KG1 (cell line): Measurements from ENCODE around the gene DLX2.
"Not testable (repeated sequence)": the region's sequence is repeated elsewhere in the genome, so short reads cannot be mapped to it uniquely, and the experiment has no call there.

Experiments used
- DNase-seq: peaks from one replicate; lab custom pipeline; 2025; lab: John Stamatoyannopoulos, UW

The DLX2 gene

DNA sequence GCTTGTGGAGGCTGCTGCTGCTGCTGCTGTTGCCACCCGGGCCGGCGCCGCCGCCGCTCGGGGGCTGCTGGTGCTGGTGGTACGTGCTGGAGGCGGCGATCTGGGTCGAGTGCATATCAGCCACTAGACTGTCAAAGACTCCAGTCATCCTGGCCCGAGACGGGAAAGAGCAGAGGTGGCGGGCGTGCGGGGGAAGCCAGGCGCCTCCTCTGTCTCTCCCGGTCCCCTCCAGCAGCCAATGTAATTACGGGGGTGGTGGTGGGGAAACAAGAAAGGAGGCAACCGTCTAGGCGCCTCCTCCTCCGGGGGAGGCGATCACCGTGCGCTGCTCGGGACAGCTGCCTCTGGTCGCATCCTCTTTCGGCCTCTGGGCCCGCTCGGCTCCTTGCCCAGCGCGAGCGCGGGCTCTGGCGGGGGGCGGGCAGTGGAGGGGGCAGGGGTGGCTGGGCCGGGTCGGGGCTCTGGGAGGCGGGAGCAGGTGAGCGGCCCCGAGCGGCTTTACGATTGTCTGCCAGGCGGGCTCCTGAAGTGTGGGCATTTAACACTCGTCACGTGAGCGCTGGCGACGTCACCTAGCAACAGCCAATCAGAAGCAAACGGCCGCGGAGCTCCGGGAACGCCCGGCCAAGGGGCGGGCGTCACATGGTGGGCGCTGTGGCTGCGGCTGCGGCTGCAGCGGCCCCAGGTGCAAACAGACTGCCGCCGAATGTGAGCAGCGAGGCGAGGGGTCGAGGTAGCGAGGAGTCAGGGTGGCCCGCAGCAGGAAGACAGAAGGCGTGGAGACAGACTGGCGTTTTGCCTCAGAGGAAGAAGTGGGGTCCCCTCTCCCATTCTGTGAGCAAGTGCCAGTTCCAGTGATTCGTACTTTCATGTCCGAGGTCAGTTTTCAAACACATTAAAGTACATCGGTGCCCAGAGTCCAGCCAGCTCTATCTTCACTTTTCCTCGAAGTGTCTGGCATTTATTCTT, at the start of gene DLX2:
TSS of gene DLX2 (minus strand) at position 510 of the 969 bp plus-strand sequence. CDS start at position 148, 362 bp downstream.
- no peak for DNase-seq

DNA sequence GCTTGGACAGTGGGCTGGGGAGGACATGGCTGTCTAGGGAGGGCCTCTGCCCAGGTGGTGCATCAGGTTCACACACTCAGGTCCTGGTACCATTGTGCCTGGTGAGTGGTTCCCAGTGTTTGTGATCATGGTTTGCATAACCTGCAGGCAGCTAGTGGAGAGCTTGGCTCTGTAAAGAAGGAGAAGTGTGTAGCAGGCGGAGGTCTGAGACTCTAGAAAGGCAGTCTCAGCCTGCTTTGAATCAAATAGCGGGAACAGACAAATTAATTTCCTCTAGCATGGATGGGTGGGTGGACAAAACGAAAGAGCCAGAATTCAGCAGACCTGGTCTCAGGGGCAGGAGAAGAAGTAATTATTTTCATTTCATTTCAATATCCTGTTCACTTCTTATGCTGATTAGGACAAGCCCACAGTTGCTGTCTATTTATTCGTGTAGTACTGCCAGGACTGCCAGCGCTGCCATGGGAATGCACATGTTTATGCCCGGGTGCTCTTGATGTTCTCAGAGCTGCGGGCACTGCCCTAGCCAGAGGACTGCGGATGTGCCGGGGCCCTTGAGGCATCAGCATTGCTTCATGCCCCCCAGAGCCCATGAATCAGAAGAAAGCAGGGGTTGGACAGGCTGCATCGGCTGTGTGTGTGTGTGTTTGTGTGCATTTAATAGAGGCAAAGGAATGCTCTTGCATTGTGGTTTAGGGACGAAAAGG, 45.4 kb upstream of the DLX2 start:
- DNase-seq = no peak

- no peak for DNase-seq
Observed at GRCh38 chr2:172143817-172144216, 41.1 kb upstream of the DLX2 start.

DNA sequence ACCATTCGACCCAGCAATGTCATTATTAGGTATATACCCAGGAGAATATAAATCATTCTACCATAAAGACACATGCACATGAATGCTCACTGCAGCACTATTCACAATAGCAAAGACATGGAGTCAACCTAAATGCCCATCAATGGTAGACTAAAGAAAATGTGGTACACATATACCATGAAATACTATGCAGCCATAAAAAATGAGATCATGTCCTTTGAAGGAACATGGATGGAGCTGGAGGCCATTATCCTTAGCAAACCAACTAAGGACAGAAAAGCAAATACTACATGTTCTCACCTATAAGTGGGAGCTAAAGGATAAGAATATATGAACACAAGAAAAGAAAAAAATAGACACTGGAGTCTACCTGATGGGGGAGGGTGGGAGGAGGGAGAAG, 36.0 kb upstream of the DLX2 start:
- not testable (repeated sequence) for DNase-seq

- no peak for DNase-seq
Observed at GRCh38 chr2:172137943-172138342, 35.2 kb upstream of the DLX2 start.

GRCh38 chr2:172137109-172137508, 34.4 kb upstream of the DLX2 start:
- no peak for DNase-seq

DNA sequence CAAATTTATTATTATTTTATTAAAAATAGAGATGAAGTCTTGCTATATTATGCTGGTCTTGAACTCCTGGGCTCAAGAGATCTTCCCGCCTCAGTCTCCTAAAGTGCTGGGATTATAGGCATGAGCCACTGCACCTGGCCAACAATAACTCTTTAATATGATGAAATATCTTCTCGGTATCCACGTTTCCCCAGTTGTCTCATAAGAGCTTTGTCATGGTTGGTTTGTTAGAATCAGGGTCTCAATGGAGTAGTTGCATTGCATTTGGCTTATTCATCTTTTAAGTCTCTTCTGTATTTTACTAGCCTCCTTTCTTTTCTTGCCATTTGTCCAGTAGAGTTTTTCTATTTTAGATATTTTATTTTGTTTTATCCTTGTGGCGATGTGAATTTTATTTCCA, 32.7 kb upstream of the DLX2 start:
- DNase-seq = no peak

DNA sequence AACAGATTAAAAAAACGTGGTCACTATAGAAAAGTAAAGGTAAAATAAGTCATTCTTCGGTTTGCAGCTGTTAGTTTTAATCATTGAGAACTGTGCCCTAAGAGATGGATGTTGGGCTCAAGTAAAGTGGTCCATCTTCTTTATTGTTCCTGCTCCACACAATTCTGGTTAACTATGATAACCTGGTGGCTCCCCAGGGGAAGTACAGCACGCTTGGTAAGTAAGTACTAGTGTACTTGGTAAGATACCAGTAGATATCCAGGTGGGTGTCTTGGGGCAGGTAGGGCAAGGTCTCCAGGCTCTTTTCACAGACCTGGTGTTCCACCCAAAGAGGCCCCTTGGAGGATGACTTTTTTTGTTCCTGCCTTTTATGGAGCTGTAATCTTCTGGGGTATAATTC, 31.6 kb upstream of the DLX2 start:
- no peak for DNase-seq

GRCh38 chr2:172131713-172132555, 29.2 kb upstream of the DLX2 start:
- no peak for DNase-seq

DNA sequence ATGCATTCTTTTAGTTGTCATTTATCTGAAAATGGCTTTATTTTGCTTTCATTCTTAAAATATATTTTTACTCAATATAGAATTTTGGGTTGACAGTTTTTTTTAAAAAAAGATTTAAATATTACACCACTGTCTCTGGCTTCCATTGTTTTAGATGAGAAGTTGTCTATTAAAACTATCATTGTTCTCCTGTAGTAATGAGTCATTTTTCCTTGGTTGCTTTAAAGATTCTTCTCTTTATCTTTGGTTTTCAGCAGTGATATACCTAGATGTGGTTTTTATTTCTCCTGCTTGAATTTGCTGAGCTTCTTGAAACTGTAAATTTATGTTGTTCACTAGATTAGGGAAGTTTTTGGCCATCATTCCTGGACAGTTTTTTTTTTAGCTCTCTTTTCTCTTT, 26.7 kb upstream of the DLX2 start:
- DNase-seq = no peak

DNA sequence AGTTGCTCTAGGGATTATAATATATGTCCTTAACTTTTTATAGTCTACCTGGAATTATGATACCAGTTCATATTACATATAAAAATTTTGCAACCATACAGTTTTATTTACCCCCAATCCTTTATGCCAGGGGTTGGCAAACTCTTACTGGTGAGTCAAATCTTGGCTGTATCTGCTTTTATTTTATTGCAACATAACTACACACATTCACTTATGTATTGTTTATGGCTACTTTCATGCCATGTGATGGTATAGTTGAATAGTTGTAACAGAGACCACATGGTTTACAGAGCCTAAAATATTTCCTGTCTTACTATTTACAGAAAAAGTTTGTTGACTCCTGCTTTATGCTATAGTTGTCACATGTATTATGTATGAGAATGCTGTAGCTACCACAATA, 25.8 kb upstream of the DLX2 start:
- DNase-seq = no peak

DNA sequence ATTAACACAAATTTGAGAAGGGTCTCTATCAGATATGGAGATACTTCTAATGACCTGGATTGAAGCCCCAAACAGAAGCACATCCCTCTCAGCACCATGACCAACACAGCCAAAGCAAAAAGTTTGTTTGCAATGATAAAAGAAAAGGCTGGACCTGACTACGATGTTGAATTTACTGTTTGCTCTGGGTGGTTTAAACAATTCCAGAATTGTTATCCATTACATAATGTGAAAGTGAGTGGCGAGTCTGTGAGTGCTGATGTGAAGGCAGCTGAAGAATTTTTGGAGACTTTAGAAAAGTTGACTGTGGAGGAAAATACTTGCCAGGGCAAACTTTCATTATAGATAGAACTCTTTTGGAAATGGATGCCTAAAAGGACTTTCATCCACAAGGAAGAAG, 17.4 kb upstream of the DLX2 start:
- DNase-seq = no peak

- DNase-seq = no peak
Observed at GRCh38 chr2:172119089-172119488, 16.4 kb upstream of the DLX2 start.

DNA sequence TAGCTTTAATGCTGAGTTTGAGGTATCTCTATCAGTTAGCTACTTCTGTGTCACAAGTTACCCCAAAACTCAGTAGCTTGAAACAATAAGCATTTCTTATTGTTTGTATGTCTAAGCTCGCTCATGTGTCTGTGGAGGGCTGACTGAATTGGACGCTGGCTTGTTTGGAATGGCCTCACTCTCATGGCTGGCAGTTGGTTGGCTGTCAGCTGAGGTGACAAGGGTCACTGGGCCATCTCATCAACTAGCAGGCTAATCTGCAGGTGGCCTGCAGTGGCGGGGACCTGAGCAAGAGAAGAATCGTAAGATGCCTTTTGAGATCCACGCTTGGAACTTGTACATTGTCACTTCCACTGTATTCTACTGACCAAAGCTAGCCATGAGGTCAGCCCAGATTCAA, 13.4 kb upstream of the DLX2 start:
- DNase-seq = no peak

GRCh38 chr2:172114579-172114978, 11.9 kb upstream of the DLX2 start:
- no peak for DNase-seq

DNA sequence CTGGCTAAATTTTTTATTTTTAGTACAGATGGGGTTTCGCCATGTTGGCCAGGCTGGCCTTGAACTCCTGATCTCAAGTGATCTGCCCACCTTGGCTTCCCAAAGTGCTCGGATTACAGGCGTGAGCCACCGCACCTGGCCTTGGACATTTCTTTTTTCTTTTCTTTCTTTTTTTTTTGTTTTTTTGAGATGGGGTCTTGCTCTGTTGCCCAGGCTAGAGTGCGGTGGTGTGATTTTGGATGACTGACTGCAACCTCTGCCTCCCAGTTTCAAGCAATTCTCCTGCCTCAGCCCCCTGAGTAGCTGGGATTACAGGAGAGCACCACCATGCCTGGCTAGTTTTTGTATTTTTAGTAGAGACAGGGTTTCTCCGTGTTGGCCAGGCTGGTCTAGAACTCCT, 11.5 kb upstream of the DLX2 start:
- not testable (repeated sequence) for DNase-seq

DNA sequence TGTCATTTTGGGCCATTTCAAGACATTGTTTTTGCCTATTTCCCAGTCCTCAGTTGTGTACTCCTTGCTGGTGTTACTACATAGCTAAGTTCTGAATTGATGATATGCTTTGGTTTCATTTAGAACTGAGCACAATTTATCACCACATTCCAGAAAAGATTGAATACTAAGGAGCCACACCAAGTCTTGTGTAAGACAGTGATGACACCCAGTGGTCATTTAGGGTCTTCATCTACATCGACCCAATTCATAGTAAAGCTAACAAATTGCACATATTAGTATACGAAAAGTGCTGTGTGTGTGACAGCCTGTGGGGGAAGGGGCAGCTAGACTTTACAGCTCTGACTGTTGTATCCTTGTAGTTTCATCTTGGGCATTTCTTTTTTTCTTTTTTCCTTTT, 10.9 kb upstream of the DLX2 start:
- DNase-seq = no peak

GRCh38 chr2:172109988-172110811, 7.5 kb upstream of the DLX2 start:
- DNase-seq = no peak

DNA sequence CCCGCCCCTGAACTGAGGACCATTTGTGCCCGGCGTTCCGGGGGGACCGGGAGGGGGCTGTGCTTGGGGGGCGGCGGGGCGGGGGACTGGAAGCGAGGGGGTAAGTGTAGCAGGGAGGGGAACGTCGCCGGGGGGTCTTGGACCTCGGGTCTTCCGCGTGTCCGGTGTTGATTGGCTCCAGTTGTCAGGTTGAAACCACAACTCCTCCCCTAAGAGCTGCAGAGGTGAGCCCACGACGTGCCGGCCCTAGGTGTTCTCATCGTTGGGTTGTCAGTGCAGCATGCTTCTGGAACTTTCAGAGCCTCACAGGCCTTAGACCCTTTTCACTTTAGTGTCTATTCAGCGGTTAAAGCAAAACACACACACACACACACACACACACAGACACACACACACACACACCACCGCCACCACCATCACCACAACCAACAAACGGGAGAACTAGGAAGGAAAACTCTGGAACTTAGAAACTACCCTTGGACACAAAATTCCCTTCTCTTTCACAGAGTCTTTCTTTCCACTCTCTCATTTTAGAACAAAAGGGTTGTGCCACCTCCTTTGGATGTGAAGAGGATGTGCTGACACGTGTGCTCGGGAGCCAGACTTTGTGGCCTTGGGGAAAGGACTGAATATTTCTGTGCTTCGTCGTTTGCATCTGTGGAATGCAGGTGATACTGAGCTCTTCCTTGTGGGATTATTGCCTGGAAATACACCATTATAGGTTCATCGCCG, 6.7 kb upstream of the DLX2 start:
- DNase-seq = no peak

- DNase-seq = no peak
Observed at GRCh38 chr2:172108587-172108930, 5.9 kb upstream of the DLX2 start.
